OCI-LY3 (cell line): ENCODE data around the gene GPR34.

Experiments used
- H2AFZ ChIP-seq: fragments of 200-600, 300-600 bp; shearing (Covaris generic); 2 replicates; pipeline ENCODE4 v1.6.0; 2014; ENCODE audit warnings: antibody characterized with exemption, low read depth, low read length
- H3K27ac ChIP-seq: fragments of 200-600, 300-600 bp; sonication (generic); 2 replicates; pipeline ENCODE4 v1.5.1; 2014; ENCODE audit warnings: mild to moderate bottlenecking, low read length, moderate library complexity, mixed read lengths
- H3K27me3 ChIP-seq: fragments of 200-600, 300-600 bp; sonication (generic); 2 replicates; pipeline ENCODE4 v1.6.1; 2014; ENCODE audit warnings: low read depth, low read length, mixed read lengths
- H3K36me3 ChIP-seq: fragments of 200-600, 300-600 bp; sonication (generic); replicated peaks from 2 replicates; pipeline ENCODE3; 2014; ENCODE audit warnings: low read depth, low read length, mixed read lengths
- H3K4me1 ChIP-seq: fragments of 300-600, 200-600 bp; sonication (generic); 2 replicates; pipeline ENCODE4 v1.6.1; 2014; ENCODE audit warnings: low read length, mixed read lengths
- H3K4me2 ChIP-seq: fragments of 200-600, 300-600 bp; sonication (generic); 2 replicates; pipeline ENCODE4 v1.6.1; 2014; ENCODE audit warnings: low read length, mixed read lengths
- H3K4me3 ChIP-seq: fragments of 300-600, 200-600 bp; sonication (generic); 2 replicates; pipeline ENCODE4 v1.5.1; 2014; ENCODE audit warnings: antibody characterized with exemption, mild to moderate bottlenecking, low read length, moderate library complexity
- H3K79me2 ChIP-seq: fragments of 300-600, 200-600 bp; shearing (Covaris generic); 2 replicates; pipeline ENCODE4 v1.6.1; 2014; ENCODE audit warnings: mild to moderate bottlenecking, low read length, mixed read lengths
- H3K9ac ChIP-seq: fragments of 300-600, 200-600 bp; shearing (Covaris generic); 2 replicates; pipeline ENCODE4 v1.6.0; 2014; ENCODE audit warnings: mild to moderate bottlenecking, low read length, moderate library complexity
- H3K9me3 ChIP-seq: fragments of 200-600, 300-600 bp; shearing (Covaris generic); 2 replicates; pipeline ENCODE4 v1.6.1; 2014; ENCODE audit warnings: low read length, mixed read lengths; ENCODE audit not compliant: insufficient read depth
- H4K20me1 ChIP-seq: fragments of 200-600, 300-600 bp; sonication (generic); 2 replicates; pipeline ENCODE4 v1.6.1; 2016; ENCODE audit warnings: low read length, mixed read lengths; ENCODE audit not compliant: insufficient read depth
- EZH2phosphoT487 ChIP-seq: fragments of 200-600 bp; shearing (Covaris generic); IDR thresholded peaks from 2 replicates; pipeline ENCODE4 v1.6.1; 2018; ENCODE audit warnings: antibody characterized with exemption, mixed run types, low read depth
- TF ChIP-seq, protein P1 (sequence below): fragments of 200-600, 300-600 bp; sonication (generic); IDR thresholded peaks from 2 replicates; pipeline ENCODE4 v1.5.1; 2014; ENCODE audit warnings: antibody characterized with exemption, low read length, low read depth

Gene GPR34

GRCh38 chrX:41737065-41737464, 48.3 kb downstream of the GPR34 start:
- Histone ChIP-seq H3K79me2 (no peaks in the 10 kb centered on the region), H3K27me3 (no peaks in the 10 kb centered on the region), H3K27ac (no peak overlapping the region), H3K9me3 (no peaks in the 10 kb centered on the region), H3K9ac (no peak overlapping the region), H3K4me1 (peaks cover 25% of the 10 kb centered on the region), H4K20me1 (peaks cover 8% of the 10 kb centered on the region), H3K36me3 (no peaks in the 10 kb centered on the region), H3K4me2 (no peak overlapping the region), H2AFZ (no peak overlapping the region), H3K4me3 (no peak overlapping the region)
- no peak for TF ChIP-seq EZH2phosphoT487
- TF ChIP-seq, protein P1, sequence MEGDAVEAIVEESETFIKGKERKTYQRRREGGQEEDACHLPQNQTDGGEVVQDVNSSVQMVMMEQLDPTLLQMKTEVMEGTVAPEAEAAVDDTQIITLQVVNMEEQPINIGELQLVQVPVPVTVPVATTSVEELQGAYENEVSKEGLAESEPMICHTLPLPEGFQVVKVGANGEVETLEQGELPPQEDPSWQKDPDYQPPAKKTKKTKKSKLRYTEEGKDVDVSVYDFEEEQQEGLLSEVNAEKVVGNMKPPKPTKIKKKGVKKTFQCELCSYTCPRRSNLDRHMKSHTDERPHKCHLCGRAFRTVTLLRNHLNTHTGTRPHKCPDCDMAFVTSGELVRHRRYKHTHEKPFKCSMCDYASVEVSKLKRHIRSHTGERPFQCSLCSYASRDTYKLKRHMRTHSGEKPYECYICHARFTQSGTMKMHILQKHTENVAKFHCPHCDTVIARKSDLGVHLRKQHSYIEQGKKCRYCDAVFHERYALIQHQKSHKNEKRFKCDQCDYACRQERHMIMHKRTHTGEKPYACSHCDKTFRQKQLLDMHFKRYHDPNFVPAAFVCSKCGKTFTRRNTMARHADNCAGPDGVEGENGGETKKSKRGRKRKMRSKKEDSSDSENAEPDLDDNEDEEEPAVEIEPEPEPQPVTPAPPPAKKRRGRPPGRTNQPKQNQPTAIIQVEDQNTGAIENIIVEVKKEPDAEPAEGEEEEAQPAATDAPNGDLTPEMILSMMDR = no peak

DNA sequence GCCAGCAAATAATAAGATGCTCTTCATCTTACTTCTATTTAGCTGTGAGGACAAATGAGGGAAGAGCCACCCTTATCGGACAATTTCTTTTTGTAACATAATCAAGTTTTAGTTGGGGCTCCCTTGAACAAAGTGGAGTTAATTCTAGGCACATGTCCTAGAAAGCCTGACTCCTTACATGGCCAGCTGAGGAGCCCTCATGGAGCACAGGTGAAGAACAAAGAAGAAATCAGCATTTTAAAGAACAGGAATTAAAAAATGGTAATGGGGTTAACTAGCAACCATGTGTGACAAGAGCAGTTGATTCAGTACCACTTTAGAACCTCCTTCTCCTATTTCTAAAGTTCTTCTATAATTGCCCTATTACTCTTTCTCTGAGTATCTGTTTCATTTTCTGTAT, 51.1 kb downstream of the GPR34 start:
- Histone ChIP-seq H3K36me3 (peaks cover 2% of the 10 kb centered on the region), H3K9me3 (no peaks in the 10 kb centered on the region), H3K9ac (no peak overlapping the region), H3K4me2 (no peak overlapping the region), H2AFZ (no peak overlapping the region), H3K27ac (no peak overlapping the region), H3K79me2 (no peaks in the 10 kb centered on the region), H3K27me3 (no peaks in the 10 kb centered on the region), H3K4me1 (peaks cover 12% of the 10 kb centered on the region; the same call in 1 of the 2 replicates), H3K4me3 (no peak overlapping the region), H4K20me1 (no peaks in the 10 kb centered on the region; the same call in 1 of the 2 replicates)
- TF ChIP-seq, protein P1 = no peak
- no peak for TF ChIP-seq EZH2phosphoT487
